HG03097 (cell line): ENCODE data around the gene POLR2I.

Source experiments
- ATAC-seq: cut with Tn5 transposase; IDR thresholded peaks from one replicate; pipeline ENCODE4 v1.9.1; 2021; ENCODE audit not compliant: unreplicated experiment, low FRiP score

Gene POLR2I

GRCh38 chr19:36064826-36065225 lies 49.8 kb downstream of the POLR2I start:
- ATAC-seq = no peak
